ENCODE results near the gene CHTF18. TPM values are rescaled to one million over a fixed set of nuclear protein-coding genes. Genes with fewer than 3 reads are reported as not detected.

Gene CHTF18
- total RNA-seq, 1 experiment from 2014 or later = 154 TPM

DNA sequence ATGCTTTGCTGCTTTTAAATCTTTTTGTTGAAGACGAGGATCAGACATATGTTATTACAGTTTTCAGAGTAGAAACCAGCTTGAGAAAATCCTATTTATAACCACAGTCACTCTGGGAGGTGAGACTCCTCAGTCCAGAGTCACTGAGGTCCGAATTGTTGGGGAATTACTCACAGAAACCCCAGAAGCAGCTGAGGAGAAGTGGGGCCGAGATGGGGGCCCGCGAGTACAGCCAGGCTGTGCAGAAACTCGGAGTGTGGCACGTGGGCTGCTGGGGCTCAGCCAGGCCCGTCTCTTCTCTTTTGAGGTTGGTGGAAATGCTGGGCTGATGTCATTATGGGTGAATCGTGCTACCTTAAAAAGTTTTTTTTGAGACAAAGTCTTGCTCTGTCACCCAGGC, 26.6 kb downstream of the CHTF18 start:
- H3K4me3 Mint-ChIP-seq (ENCODE audit: low read depth, unreplicated experiment) = no peak overlapping the region
- CTCF ChIA-PET = interaction anchor here (0.7 to 0.8 kb wide), 3 partner anchors 149 to 365 kb away, joined by 3 to 5 read pairs (median 5); no protein-coding TSS in a partner anchor

DNA sequence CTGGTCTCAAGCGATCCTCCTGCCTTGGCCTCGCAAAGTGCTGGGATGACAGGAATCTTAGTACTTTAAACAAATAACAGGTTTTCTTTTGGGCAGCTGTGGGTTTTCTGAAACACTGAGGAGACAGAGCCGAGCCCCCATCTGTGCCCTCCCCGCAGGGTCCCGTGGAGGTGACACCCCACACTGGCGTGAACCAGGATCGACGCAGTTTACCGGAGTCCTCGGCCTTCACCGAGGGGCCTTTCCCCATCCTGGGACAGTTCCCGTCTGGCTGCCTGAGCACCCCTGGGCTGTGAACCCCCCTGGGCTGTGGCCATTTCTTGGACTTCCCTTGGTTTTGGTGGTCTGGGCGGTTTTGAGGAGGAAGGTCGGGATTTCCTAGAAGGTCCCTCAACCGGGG, 27.4 kb downstream of the CHTF18 start:
- Mint-ChIP-seq H3K36me3 (ENCODE audit: insufficient read depth, unreplicated experiment) (peaks cover 4% of the 10 kb centered on the region), H3K4me1 (ENCODE audit: low read depth, unreplicated experiment) (no peaks in the 10 kb centered on the region), H3K27me3 (ENCODE audit: unreplicated experiment) (peaks cover 31% of the 10 kb centered on the region), H3K9me3 (ENCODE audit: low read depth, unreplicated experiment) (no peaks in the 10 kb centered on the region), H3K4me3 (ENCODE audit: low read depth, unreplicated experiment) (no peak overlapping the region), H3K27ac (ENCODE audit: unreplicated experiment) (no peak overlapping the region)
- BruUV-seq (replicated peaks) = no TSS peak
- TF ChIP-seq, protein P1, sequence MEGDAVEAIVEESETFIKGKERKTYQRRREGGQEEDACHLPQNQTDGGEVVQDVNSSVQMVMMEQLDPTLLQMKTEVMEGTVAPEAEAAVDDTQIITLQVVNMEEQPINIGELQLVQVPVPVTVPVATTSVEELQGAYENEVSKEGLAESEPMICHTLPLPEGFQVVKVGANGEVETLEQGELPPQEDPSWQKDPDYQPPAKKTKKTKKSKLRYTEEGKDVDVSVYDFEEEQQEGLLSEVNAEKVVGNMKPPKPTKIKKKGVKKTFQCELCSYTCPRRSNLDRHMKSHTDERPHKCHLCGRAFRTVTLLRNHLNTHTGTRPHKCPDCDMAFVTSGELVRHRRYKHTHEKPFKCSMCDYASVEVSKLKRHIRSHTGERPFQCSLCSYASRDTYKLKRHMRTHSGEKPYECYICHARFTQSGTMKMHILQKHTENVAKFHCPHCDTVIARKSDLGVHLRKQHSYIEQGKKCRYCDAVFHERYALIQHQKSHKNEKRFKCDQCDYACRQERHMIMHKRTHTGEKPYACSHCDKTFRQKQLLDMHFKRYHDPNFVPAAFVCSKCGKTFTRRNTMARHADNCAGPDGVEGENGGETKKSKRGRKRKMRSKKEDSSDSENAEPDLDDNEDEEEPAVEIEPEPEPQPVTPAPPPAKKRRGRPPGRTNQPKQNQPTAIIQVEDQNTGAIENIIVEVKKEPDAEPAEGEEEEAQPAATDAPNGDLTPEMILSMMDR (IDR thresholded peaks at IDR 0.05; ENCODE audit: unreplicated experiment) = no peak
- intact Hi-C loops (cut with micrococcal nuclease; ENCODE audit: unreplicated experiment) = loop anchor here (2.0 kb wide), 1 partner anchor 239 kb away; no protein-coding TSS in a partner anchor
- no peak for DNase-seq
- CTCF ChIA-PET = no interaction called here

More for the DNA sequence above, 26.6 kb downstream of the CHTF18 start:
- Mint-ChIP-seq H3K4me1 (ENCODE audit: low read depth, unreplicated experiment) (no peaks in the 10 kb centered on the region), H3K27me3 (ENCODE audit: unreplicated experiment) (peaks cover 39% of the 10 kb centered on the region), H3K27ac (ENCODE audit: unreplicated experiment) (no peak overlapping the region), H3K9me3 (ENCODE audit: low read depth, unreplicated experiment) (no peaks in the 10 kb centered on the region), H3K36me3 (ENCODE audit: insufficient read depth, unreplicated experiment) (peaks cover 4% of the 10 kb centered on the region)
- intact Hi-C loops (cut with micrococcal nuclease; ENCODE audit: unreplicated experiment) = loop anchor here (2.0 kb wide), 1 partner anchor 240 kb away; no protein-coding TSS in a partner anchor
- no TSS peak for BruUV-seq (replicated peaks)
- no peak for DNase-seq
- TF ChIP-seq, protein P1 (IDR thresholded peaks at IDR 0.05; ENCODE audit: unreplicated experiment) = no peak

DNA sequence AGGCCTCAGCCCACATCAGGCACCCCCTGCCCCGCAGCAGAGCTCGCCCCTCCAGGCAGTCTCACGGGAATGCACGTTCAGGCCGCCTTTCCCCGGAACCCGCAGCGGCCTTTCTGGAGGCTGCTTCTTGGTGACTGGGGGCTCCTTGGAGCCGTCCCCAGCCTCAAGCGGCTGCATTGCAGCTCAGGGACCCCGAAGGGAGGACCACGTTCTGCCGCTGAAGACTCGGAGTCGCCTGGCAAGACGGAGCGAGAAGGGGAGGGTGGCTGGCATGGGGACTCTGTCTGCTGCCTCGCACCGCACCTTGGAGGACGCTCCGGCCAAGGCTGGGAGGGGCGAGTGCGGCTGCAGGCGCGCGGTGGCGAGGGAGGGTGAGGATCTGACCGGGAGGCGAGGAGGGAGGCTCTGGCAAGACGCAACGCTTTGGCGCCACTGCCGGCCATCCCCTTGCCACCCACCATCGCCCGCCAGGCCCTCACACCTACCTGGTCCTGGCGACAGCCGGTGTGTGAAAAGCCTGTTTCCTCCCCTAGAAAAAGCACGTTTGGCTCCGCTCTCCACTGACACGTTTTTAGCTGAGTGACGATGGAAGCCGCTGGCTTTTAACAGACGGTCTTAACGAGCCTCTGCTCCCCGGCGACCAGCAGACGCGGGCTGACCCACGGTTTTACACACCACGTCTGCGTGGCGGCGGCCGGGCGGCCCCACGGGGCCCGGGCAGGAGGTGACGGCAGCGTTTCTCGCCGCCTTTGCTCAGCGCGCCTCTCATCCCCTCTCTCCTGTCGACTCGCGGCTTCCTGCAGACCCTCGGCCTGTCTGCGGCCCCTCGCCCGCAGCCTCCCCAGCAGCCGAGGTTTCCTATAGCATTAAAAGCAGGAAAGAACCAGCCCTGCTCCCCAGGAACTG, 28.8 kb downstream of the CHTF18 start:
- Mint-ChIP-seq H3K9me3 (ENCODE audit: low read depth, unreplicated experiment) (no peaks in the 10 kb centered on the region), H3K4me3 (ENCODE audit: low read depth, unreplicated experiment) (no peak overlapping the region), H3K36me3 (ENCODE audit: insufficient read depth, unreplicated experiment) (no peaks in the 10 kb centered on the region), H3K27ac (ENCODE audit: unreplicated experiment) (no peak overlapping the region), H3K27me3 (ENCODE audit: unreplicated experiment) (peaks cover 17% of the 10 kb centered on the region), H3K4me1 (ENCODE audit: low read depth, unreplicated experiment) (no peaks in the 10 kb centered on the region)
- intact Hi-C loops (cut with micrococcal nuclease; ENCODE audit: unreplicated experiment) = no loop called here
- TF ChIP-seq, protein P1 (IDR thresholded peaks at IDR 0.05; ENCODE audit: unreplicated experiment) = no peak
- DNase-seq = no peak
- BruUV-seq (replicated peaks) = no TSS peak
- CTCF ChIA-PET = no interaction called here

DNA sequence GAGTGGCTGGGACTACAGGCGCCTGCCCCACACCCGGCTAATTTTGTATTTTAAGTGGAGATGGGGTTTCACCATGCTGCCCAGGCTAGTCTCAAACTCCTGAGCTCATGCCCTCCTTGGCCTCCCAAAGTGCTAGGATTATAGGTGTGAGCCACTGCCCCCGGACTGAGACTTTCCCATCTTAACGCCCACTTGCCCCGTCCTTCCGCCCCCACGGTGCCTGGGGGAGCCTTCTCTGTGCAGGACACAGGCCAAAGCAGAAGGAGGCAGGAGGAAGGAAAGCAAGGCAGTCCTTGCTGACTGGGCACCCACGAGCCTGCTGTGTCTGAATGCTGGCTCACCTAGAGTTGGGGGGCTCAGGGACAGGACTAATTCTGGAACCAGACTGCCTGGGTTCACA, 29.7 kb downstream of the CHTF18 start:
- intact Hi-C loops (cut with micrococcal nuclease; ENCODE audit: unreplicated experiment) = no loop called here
- BruUV-seq (replicated peaks) = no TSS peak
- Mint-ChIP-seq H3K27me3 (ENCODE audit: unreplicated experiment) (peaks cover 8% of the 10 kb centered on the region), H3K4me1 (ENCODE audit: low read depth, unreplicated experiment) (no peaks in the 10 kb centered on the region), H3K9me3 (ENCODE audit: low read depth, unreplicated experiment) (no peaks in the 10 kb centered on the region), H3K36me3 (ENCODE audit: insufficient read depth, unreplicated experiment) (no peaks in the 10 kb centered on the region), H3K4me3 (ENCODE audit: low read depth, unreplicated experiment) (no peak overlapping the region), H3K27ac (ENCODE audit: unreplicated experiment) (no peak overlapping the region)
- no peak for DNase-seq
- TF ChIP-seq, protein P1 (IDR thresholded peaks at IDR 0.05; ENCODE audit: unreplicated experiment) = no peak
- CTCF ChIA-PET = no interaction called here
